Measurements from ENCODE around the gene NABP2.

NABP2 gene

GRCh38 chr12:56229916-56230431 is 5.8 kb downstream of the NABP2 start, which contains the start of gene SLC39A5:
TSS of gene SLC39A5 (plus strand) at chr12:56230051. CDS start at chr12:56231275, 1,224 bp downstream.
- no peak for TF ChIP-seq CTCF (IDR thresholded peaks at IDR 0.05; ENCODE audit: low read depth, low read length, missing control alignments)
- in situ Hi-C loops (cut with HindIII; ENCODE audit: low sequenced_read_pairs) = no loop called here
- H3K4me3 ChIP-seq (ENCODE audit: low read depth, low read length) = no peak within 1 kb of the TSS
- no peak for DNase-seq (ENCODE audit: low read depth)

- no peak for DNase-seq (ENCODE audit: low read depth)
- no peak for TF ChIP-seq CTCF (IDR thresholded peaks at IDR 0.05; ENCODE audit: low read depth, low read length, missing control alignments)
- H3K4me3 ChIP-seq (ENCODE audit: low read depth, low read length) = no peak overlapping the region
- in situ Hi-C loops (cut with HindIII; ENCODE audit: low sequenced_read_pairs) = no loop called here
Observed at GRCh38 chr12:56230432-56231183, 6.5 kb downstream of the NABP2 start.

GRCh38 chr12:56231184-56231582 is 7.0 kb downstream of the NABP2 start:
- H3K4me3 ChIP-seq (ENCODE audit: low read depth, low read length) = no peak overlapping the region
- no peak for DNase-seq (ENCODE audit: low read depth)
- in situ Hi-C loops (cut with HindIII; ENCODE audit: low sequenced_read_pairs) = no loop called here
- TF ChIP-seq CTCF (IDR thresholded peaks at IDR 0.05; ENCODE audit: low read depth, low read length, missing control alignments) = no peak

- H3K4me3 ChIP-seq (ENCODE audit: low read depth, low read length) = no peak overlapping the region
- in situ Hi-C loops (cut with HindIII; ENCODE audit: low sequenced_read_pairs) = no loop called here
- no peak for DNase-seq (ENCODE audit: low read depth)
- no peak for TF ChIP-seq CTCF (IDR thresholded peaks at IDR 0.05; ENCODE audit: low read depth, low read length, missing control alignments)
Observed at GRCh38 chr12:56234746-56235436, 10.7 kb downstream of the NABP2 start.

- in situ Hi-C loops (cut with HindIII; ENCODE audit: low sequenced_read_pairs) = no loop called here
- TF ChIP-seq CTCF (IDR thresholded peaks at IDR 0.05; ENCODE audit: low read depth, low read length, missing control alignments) = no peak
- no peak for DNase-seq (ENCODE audit: low read depth)
Observed at GRCh38 chr12:56236091-56236490, 11.9 kb downstream of the NABP2 start.

GRCh38 chr12:56236985-56237384 is 12.8 kb downstream of the NABP2 start:
- in situ Hi-C loops (cut with HindIII; ENCODE audit: low sequenced_read_pairs) = no loop called here
- H3K4me3 ChIP-seq (ENCODE audit: low read depth, low read length) = no peak overlapping the region
- DNase-seq (ENCODE audit: low read depth) = no peak
- no peak for TF ChIP-seq CTCF (IDR thresholded peaks at IDR 0.05; ENCODE audit: low read depth, low read length, missing control alignments)

More at GRCh38 chr12:56236091-56236490, 11.9 kb downstream of the NABP2 start:
- H3K4me3 ChIP-seq (ENCODE audit: low read depth, low read length) = no peak overlapping the region
